Middle frontal gyrus (tissue), 1 donor: Measurements from ENCODE around the gene ZNF460.
A peak's percentile ranks its signal among the peaks of the same experiment; 100 is the strongest.

Experiments
- DNase-seq: peaks from one replicate; pipeline ENCODE4 v3.0.0-alpha.2; 2015; ENCODE audit warnings: low spot score; ENCODE audit errors: extremely low spot score

The ZNF460 gene

GRCh38 chr19:57279418-57280164 is 694 bp upstream of the ZNF460 start:
- DNase-seq = peak; percentile 77

GRCh38 chr19:57280962-57281400 is 696 bp downstream of the ZNF460 start:
- no peak for DNase-seq

GRCh38 chr19:57282011-57282643 is 1.8 kb downstream of the ZNF460 start:
- no peak for DNase-seq

- no peak for DNase-seq
Measured at GRCh38 chr19:57288373-57288772, 8.1 kb downstream of the ZNF460 start.

GRCh38 chr19:57290970-57291369 is 10.7 kb downstream of the ZNF460 start:
- no peak for DNase-seq

GRCh38 chr19:57292547-57292946 is 12.3 kb downstream of the ZNF460 start:
- DNase-seq = no peak

- DNase-seq = no peak
Measured at GRCh38 chr19:57293719-57294118, 13.4 kb downstream of the ZNF460 start.

- DNase-seq = no peak
Measured at GRCh38 chr19:57302020-57302465, 21.8 kb downstream of the ZNF460 start.

- no peak for DNase-seq
Measured at GRCh38 chr19:57302727-57303401, 22.6 kb downstream of the ZNF460 start.

- DNase-seq = no peak
Measured at GRCh38 chr19:57305056-57305455, 24.8 kb downstream of the ZNF460 start.

- DNase-seq = no peak
Measured at GRCh38 chr19:57308514-57308913, 28.2 kb downstream of the ZNF460 start.

GRCh38 chr19:57310792-57311191 is 30.5 kb downstream of the ZNF460 start:
- no peak for DNase-seq

GRCh38 chr19:57314146-57314545 is 33.9 kb downstream of the ZNF460 start:
- DNase-seq = no peak

GRCh38 chr19:57317503-57317902 is 37.2 kb downstream of the ZNF460 start:
- no peak for DNase-seq

GRCh38 chr19:57319869-57320179 is 39.5 kb downstream of the ZNF460 start:
- DNase-seq = no peak

GRCh38 chr19:57320180-57321084 is 40.1 kb downstream of the ZNF460 start, which contains the start of gene ZNF543:
ZNF543 (plus strand) TSS chr19:57320472; CDS start chr19:57320854, 382 bp downstream.
- peak; percentile 97 for DNase-seq

GRCh38 chr19:57321116-57321515 is 40.8 kb downstream of the ZNF460 start:
- no peak for DNase-seq

GRCh38 chr19:57321751-57322150 is 41.5 kb downstream of the ZNF460 start:
- DNase-seq = no peak

- no peak for DNase-seq
Measured at GRCh38 chr19:57324992-57325391, 44.7 kb downstream of the ZNF460 start.

- no peak for DNase-seq
Measured at GRCh38 chr19:57327993-57328392, 47.7 kb downstream of the ZNF460 start.

- DNase-seq = no peak
Measured at GRCh38 chr19:57334191-57334590, 53.9 kb downstream of the ZNF460 start.
